ENCODE results near the gene ATP10A.

GRCh38 chr15:25864966-25865365 is 1.8 kb upstream of the ATP10A start:
- TF ChIP-seq CTCF (IDR thresholded peaks at IDR 0.05) (no peak), POLR2A (IDR thresholded peaks at IDR 0.05) (no peak), EP300 (IDR thresholded peaks at IDR 0.05) (no peak)

Data from ovary (tissue), 3 donors.